DOHH2 (cell line): ENCODE results near the gene PURB.
"Not testable (repeated sequence)": the region's sequence is repeated elsewhere in the genome, so short reads cannot be mapped to it uniquely, and the experiment has no call there.

Source experiments
- H3F3A ChIP-seq: fragments of 200-600 bp; sonication (generic), shearing (Covaris generic); 2 replicates; pipeline ENCODE4 v1.6.0; 2016; ENCODE audit warnings: antibody characterized with exemption, mild to moderate bottlenecking; ENCODE audit not compliant: control insufficient read depth, insufficient read depth
- H3K27ac ChIP-seq: fragments of 200-600 bp; sonication (generic); 2 replicates; pipeline ENCODE4 v1.5.1; 2014; ENCODE audit warnings: low read depth, mild to moderate bottlenecking, low read length, moderate library complexity
- H3K27me3 ChIP-seq: fragments of 200-600 bp; sonication (generic); 2 replicates; pipeline ENCODE4 v1.6.1; 2014; ENCODE audit warnings: mild to moderate bottlenecking, low read length, mixed read lengths; ENCODE audit not compliant: control insufficient read depth
- H3K36me3 ChIP-seq: fragments of 200-600 bp; sonication (generic); 2 replicates; pipeline ENCODE4 v1.6.1; 2014; ENCODE audit warnings: mild to moderate bottlenecking, low read length, moderate library complexity, mixed read lengths; ENCODE audit not compliant: control insufficient read depth
- H3K4me1 ChIP-seq: fragments of 200-600 bp; sonication (generic); 2 replicates; pipeline ENCODE4 v1.6.1; 2014; ENCODE audit warnings: mild to moderate bottlenecking, low read length, mixed read lengths; ENCODE audit not compliant: control insufficient read depth
- H3K4me2 ChIP-seq: fragments of 200-600 bp; sonication (generic); 2 replicates; pipeline ENCODE4 v1.6.0; 2014; ENCODE audit warnings: mild to moderate bottlenecking, low read length, moderate library complexity
- H3K4me3 ChIP-seq: fragments of 200-600 bp; sonication (generic); 2 replicates; pipeline ENCODE4 v1.5.1; 2014; ENCODE audit warnings: mild to moderate bottlenecking, low read length, mixed read lengths
- H3K79me2 ChIP-seq: fragments of 200-600 bp; sonication (generic); 2 replicates; pipeline ENCODE4 v1.6.1; 2014; ENCODE audit warnings: mild to moderate bottlenecking, low read length, mixed read lengths; ENCODE audit not compliant: control insufficient read depth
- H3K9me2 ChIP-seq: fragments of 200-600 bp; sonication (generic); replicated peaks from 2 replicates; pipeline ENCODE4 v1.6.1; 2014; ENCODE audit warnings: mild to moderate bottlenecking, low read length, mixed read lengths; ENCODE audit not compliant: control insufficient read depth
- H3K9me3 ChIP-seq: fragments of 200-600 bp; sonication (generic); 2 replicates; pipeline ENCODE4 v1.6.1; 2014; ENCODE audit warnings: antibody characterized with exemption, low read length, mixed read lengths; ENCODE audit not compliant: control insufficient read depth, insufficient read depth
- H4K20me1 ChIP-seq: fragments of 200-600 bp; sonication (generic); 2 replicates; pipeline ENCODE4 v1.6.0; 2014; ENCODE audit warnings: low read depth, mild to moderate bottlenecking, antibody characterized with exemption, low read length, moderate library complexity; ENCODE audit not compliant: control insufficient read depth, insufficient read depth
- EZH2phosphoT487 ChIP-seq: fragments of 200-600 bp; sonication (generic); IDR thresholded peaks from 2 replicates; pipeline ENCODE4 v1.6.1; 2017; ENCODE audit warnings: borderline replicate concordance, mild to moderate bottlenecking, antibody characterized with exemption, low read length, moderate library complexity, mixed read lengths
- TF ChIP-seq, protein P1 (sequence below): fragments of 200-600 bp; sonication (generic); IDR thresholded peaks from one replicate; pipeline ENCODE4 v1.5.1; 2014; ENCODE audit warnings: antibody characterized with exemption, mild to moderate bottlenecking, low read depth, low read length; ENCODE audit not compliant: poor library complexity, severe bottlenecking

Gene PURB

DNA sequence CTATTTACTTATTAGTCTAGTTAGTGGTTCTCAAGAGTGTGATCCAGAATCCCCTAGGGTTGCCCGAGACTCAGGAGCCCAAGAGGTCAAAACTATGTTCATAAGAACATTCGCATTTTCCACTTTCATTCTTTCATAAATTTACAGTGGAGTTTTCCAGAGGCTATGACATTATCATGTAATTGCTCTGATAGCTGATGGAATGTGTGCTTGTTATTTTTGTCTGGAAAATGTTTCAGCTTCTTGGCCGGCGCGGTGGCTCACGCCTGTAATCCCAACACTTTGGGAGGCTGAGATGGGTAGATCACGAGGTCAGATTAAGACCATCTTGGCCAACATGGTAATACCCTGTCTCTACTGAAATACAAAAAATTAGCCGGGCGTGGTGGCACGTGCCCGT lies 10.1 kb downstream of the PURB start:
- Histone ChIP-seq H3K4me3 (no peak overlapping the region), H4K20me1 (peaks cover 6% of the 10 kb centered on the region; the same call in 1 of the 2 replicates), H3F3A (peaks cover 15% of the 10 kb centered on the region), H3K79me2 (peaks cover 35% of the 10 kb centered on the region), H3K4me1 (peaks cover 6% of the 10 kb centered on the region), H3K27me3 (no peaks in the 10 kb centered on the region), H3K9me2 (no peaks in the 10 kb centered on the region), H3K27ac (no peak overlapping the region), H3K4me2 (no peak overlapping the region), H3K9me3 (peaks cover 3% of the 10 kb centered on the region; the same call in 1 of the 2 replicates), H3K36me3 (peaks cover 10% of the 10 kb centered on the region)
- TF ChIP-seq, protein P1, sequence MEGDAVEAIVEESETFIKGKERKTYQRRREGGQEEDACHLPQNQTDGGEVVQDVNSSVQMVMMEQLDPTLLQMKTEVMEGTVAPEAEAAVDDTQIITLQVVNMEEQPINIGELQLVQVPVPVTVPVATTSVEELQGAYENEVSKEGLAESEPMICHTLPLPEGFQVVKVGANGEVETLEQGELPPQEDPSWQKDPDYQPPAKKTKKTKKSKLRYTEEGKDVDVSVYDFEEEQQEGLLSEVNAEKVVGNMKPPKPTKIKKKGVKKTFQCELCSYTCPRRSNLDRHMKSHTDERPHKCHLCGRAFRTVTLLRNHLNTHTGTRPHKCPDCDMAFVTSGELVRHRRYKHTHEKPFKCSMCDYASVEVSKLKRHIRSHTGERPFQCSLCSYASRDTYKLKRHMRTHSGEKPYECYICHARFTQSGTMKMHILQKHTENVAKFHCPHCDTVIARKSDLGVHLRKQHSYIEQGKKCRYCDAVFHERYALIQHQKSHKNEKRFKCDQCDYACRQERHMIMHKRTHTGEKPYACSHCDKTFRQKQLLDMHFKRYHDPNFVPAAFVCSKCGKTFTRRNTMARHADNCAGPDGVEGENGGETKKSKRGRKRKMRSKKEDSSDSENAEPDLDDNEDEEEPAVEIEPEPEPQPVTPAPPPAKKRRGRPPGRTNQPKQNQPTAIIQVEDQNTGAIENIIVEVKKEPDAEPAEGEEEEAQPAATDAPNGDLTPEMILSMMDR, result no peak
- TF ChIP-seq EZH2phosphoT487, result no peak

GRCh38 chr7:44872787-44873186 lies 12.5 kb downstream of the PURB start:
- Histone ChIP-seq H3K27me3 (no peaks in the 10 kb centered on the region), H3K36me3 (no peaks in the 10 kb centered on the region), H3K9me2 (no peaks in the 10 kb centered on the region), H3K4me1 (no peaks in the 10 kb centered on the region), H4K20me1 (no peaks in the 10 kb centered on the region), H3K27ac (no peak overlapping the region), H3K4me2 (no peak overlapping the region), H3K79me2 (peaks cover 11% of the 10 kb centered on the region), H3K4me3 (no peak overlapping the region), H3F3A (peaks cover 15% of the 10 kb centered on the region), H3K9me3 (peaks cover 6% of the 10 kb centered on the region; the same call in 1 of the 2 replicates)
- TF ChIP-seq, protein P1, result no peak
- TF ChIP-seq EZH2phosphoT487, result no peak

DNA sequence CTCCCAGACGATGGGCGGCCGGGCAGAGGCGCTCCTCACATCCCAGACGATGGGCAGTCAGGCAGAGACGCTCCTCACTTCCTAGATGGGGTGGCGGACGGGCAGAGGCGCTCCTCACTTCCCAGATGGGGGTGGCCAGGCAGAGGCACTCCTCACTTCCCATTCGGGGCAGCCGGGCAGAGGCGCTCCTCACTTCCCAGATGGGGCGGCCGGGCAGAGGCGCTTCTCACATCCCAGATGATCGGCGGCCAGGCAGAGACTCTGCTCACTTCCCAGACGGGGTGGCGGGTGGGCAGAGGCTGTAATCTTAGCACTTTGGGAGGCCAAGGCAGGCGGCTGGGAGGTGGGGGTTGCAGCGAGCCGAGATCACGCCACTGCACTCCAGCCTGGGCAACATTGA lies 13.4 kb downstream of the PURB start:
- not testable (repeated sequence) for H3K9me3 ChIP-seq, H3K36me3 ChIP-seq, H3K27me3 ChIP-seq, H3K4me3 ChIP-seq, H4K20me1 ChIP-seq, H3K4me2 ChIP-seq, H3K4me1 ChIP-seq, H3K9me2 ChIP-seq, H3K79me2 ChIP-seq, H3K27ac ChIP-seq
- peaks cover 13% of the 10 kb centered on the region for H3F3A ChIP-seq

GRCh38 chr7:44870780-44871179 lies 14.6 kb downstream of the PURB start:
- not testable (repeated sequence) for H3K9me2 ChIP-seq, H3K27ac ChIP-seq, H3K36me3 ChIP-seq, H3K9me3 ChIP-seq, H3K27me3 ChIP-seq, H4K20me1 ChIP-seq, H3K79me2 ChIP-seq, H3K4me1 ChIP-seq, H3K4me2 ChIP-seq, H3F3A ChIP-seq, H3K4me3 ChIP-seq

DNA sequence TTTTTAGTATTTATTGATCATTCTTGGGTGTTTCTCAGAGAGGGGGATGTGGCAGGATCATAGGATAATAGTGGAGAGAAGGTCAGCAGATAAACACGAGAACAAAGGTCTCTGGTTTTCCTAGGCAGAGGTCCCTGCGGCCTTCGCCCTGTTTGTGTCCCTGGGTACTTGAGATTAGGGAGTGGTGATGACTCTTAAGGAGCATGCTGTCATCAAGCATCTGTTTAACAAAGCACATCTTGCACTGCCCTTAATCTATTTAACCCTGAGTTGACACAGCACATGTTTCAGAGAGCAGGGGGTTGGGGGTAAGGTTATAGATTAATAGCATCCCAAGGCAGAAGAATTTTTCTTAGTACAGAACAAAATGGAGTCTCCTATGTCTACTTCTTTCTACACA lies 15.0 kb downstream of the PURB start:
- not testable (repeated sequence) for H3K9me3 ChIP-seq, H3K4me3 ChIP-seq, H3K4me2 ChIP-seq, H3K36me3 ChIP-seq, H3K9me2 ChIP-seq, H3K27ac ChIP-seq, H4K20me1 ChIP-seq, H3F3A ChIP-seq, H3K27me3 ChIP-seq, H3K4me1 ChIP-seq, H3K79me2 ChIP-seq
